ENCODE measurements around the gene CBR1.

DNA sequence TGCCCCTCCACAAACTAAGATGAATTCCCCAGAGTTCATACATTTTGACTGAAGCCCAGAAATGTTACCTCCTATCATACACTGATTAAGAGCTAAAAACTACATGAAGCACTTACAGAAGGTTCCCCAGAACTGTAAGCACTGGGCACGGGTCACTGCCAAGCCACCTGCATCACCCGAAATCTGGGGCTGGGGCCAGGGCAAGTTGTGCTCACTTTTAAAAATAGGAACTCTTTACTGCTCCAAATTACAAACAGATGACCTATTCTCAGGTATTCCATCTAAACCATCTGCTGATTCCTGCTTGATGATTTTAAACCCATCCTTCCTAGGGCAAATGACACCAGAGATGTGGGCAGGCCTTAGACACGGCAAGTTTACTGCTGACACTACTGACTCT is 14.3 kb upstream of the CBR1 start:
- TF ChIP-seq, protein P1, sequence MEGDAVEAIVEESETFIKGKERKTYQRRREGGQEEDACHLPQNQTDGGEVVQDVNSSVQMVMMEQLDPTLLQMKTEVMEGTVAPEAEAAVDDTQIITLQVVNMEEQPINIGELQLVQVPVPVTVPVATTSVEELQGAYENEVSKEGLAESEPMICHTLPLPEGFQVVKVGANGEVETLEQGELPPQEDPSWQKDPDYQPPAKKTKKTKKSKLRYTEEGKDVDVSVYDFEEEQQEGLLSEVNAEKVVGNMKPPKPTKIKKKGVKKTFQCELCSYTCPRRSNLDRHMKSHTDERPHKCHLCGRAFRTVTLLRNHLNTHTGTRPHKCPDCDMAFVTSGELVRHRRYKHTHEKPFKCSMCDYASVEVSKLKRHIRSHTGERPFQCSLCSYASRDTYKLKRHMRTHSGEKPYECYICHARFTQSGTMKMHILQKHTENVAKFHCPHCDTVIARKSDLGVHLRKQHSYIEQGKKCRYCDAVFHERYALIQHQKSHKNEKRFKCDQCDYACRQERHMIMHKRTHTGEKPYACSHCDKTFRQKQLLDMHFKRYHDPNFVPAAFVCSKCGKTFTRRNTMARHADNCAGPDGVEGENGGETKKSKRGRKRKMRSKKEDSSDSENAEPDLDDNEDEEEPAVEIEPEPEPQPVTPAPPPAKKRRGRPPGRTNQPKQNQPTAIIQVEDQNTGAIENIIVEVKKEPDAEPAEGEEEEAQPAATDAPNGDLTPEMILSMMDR (conservative IDR thresholded peaks at IDR 0.05; ENCODE audit: low read depth, low read length) = no peak
- TF ChIP-seq EZH2 (IDR thresholded peaks at IDR 0.05; ENCODE audit: low read length, unreplicated experiment) = no peak

All from PC-3 (cell line).